IPS-18c (cell line): ENCODE measurements around the gene SPATA13.

Experiments used
- H3K4me3 ChIP-seq: 2 replicates; pipeline ENCODE4 v1.7.0; 2013; ENCODE audit warnings: low read depth, mild to moderate bottlenecking, low read length, moderate library complexity; ENCODE audit not compliant: insufficient read depth
- H3K9me3 ChIP-seq: one replicate; pipeline ENCODE4 v1.6.1; 2013; ENCODE audit warnings: mild to moderate bottlenecking, low read length, moderate library complexity; ENCODE audit not compliant: control insufficient read depth, insufficient read depth

SPATA13 gene

DNA sequence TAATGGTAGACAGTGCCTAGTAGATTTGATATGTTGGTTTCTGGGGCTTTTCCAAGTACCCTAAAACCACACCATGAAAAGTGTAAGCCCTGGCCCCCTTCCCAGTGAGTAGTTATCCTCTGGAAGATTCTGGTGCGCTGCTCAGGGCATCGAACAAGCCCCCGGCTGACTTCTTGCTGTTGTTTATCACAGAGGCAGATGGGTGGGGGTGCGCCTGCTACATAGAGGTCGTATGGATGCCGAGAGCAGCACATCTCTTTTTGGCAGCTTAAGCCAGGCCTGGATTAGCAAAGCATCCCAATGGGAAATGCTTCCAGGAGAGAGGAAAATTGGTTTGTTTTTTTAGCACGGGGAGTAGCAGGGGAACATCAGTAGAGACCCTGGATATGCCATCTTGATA lies 26.3 kb upstream of the SPATA13 start:
- H3K4me3 ChIP-seq, result no peak overlapping the region
- peaks cover 4% of the 10 kb centered on the region for H3K9me3 ChIP-seq

DNA sequence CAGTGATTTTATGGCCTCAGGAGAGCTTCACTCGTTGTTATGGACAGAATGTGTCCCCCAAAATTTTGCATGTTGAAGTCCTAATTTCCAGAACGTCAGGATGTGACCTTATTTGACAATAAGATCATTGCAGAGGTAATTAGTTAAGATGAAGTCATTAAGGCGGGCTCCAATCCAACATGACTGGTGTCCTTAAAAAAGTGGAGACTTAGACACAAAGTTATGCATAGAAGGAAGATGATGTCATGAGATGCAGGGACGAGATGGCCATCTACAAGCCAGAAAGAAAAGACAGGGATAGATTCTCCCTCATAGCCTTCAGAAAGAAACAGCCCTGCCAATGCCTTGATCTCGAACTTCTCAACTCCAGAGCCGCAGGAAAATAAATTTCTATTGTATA lies 25.8 kb upstream of the SPATA13 start:
- Histone ChIP-seq H3K4me3 (no peak overlapping the region), H3K9me3 (peaks cover 4% of the 10 kb centered on the region)

DNA sequence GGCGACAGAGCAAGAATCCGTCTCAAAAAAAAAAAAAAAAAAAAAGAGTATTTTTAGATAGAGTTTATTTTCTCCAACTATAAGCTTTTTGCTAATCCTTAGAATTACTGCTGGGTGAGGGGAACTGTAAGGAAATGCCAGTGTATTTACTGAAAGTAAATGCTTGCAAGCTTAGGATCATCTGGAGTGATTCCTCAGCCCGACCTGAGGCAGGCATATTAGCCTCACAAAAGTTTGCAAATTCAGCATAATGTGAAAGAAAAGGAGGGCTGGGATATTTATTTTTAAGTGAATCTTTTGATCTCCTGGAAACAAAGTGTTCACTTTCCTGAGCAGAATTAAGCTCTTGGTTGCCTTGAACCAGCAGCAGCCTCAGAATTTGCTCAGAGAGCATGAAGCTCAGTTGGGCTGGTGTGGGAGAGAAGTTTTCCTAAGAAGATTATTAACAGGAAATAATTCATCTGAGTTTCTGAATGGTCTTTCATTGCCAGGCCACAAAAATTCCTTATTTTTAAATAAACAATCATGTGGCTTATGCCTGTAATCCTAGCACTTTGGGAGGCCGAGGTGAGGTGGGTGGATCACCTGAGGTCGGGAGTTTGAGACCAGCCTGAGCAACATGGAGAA lies 24.7 kb upstream of the SPATA13 start:
- Histone ChIP-seq H3K9me3 (peaks cover 4% of the 10 kb centered on the region), H3K4me3 (no peak overlapping the region)

DNA sequence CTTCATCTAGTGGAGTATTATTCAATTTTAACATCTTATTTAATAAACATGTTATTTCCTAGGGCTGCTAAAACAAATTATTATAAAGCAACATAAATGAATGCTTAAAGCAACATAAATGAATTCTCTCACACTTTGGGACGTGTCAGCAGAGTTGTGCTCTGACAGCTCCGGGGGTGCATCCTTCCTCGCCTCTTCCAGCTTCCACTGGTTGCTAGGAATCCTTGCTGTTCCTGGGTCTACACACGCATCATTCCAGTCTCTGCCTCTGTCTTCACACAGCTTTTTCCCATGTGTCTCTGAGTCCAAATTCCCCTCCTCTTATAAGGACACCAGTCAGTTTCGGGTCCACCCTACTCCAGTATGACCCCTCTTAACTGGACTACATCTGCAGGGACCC lies 21.6 kb upstream of the SPATA13 start:
- H3K9me3 ChIP-seq, result no peaks in the 10 kb centered on the region

DNA sequence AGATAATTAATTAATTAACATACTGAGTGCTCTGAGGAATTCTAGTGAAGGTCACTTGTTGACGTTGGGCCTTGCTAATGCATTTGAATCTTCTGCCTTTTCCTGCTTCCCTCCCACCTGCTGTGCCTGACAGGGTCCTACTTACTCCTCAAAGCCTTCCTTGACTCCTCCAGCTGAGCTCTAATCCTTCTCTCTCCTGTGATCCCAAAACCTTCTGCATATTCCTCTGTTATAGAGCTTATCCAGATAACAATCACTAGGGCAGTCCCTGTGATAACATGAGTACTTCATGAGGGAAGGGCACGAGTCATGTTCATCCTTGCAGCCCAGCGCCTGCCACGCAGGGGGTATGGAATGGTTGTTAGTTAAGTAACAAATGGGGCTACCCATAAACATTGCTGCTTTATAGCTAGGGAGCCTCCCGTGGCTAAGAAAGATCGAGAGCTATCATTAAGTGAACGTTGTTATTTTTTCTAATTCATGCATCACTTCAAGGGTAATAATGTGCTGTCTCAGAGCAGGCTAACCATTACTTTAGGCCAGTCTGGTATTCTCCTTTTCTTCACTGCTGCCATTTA lies 19.1 kb upstream of the SPATA13 start:
- Histone ChIP-seq H3K4me3 (no peak overlapping the region), H3K9me3 (no peaks in the 10 kb centered on the region)

More for the DNA sequence above, 21.6 kb upstream of the SPATA13 start:
- H3K4me3 ChIP-seq, result no peak overlapping the region

DNA sequence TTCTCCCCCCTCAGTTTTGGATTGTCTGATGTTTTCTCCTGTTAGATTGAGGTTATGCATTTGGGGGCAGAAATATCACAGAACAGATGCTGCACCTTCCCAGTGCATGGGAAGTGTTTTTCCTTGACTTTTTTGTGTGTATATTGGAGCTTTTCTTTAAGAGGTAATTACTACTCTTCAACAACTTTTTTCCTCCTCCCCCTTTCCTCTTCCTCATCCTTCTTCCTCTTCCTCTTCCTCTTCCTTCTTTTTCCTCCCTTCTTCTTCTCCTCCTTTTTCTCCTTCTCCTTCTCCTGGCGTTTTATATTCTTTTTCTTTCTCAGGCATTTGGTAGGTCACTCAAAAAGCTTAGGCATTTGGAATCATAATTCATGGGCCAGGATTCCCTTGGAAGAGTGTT lies 18.1 kb upstream of the SPATA13 start:
- Histone ChIP-seq H3K9me3 (no peaks in the 10 kb centered on the region), H3K4me3 (no peak overlapping the region)

DNA sequence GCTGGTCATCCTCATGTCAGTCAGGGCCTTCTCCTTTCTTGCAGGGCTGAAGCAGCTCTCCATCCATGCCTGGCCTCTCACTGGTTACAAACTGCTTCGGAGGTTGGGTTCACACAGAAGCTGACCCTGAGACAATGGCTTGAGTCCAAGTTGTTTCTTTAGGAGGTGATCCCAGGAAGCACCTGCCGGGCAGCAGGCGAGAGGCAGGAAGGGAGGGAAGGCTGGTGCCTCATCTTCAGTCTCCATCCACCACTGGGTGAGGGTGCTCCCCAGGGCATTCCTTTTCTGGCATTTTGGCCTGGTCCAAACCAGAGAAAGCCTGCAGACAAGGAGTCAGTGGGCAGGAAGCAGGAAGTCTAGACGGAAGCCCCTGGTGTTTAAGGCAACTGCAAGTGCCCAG lies 17.6 kb upstream of the SPATA13 start:
- no peak overlapping the region for H3K4me3 ChIP-seq
- H3K9me3 ChIP-seq, result no peaks in the 10 kb centered on the region

DNA sequence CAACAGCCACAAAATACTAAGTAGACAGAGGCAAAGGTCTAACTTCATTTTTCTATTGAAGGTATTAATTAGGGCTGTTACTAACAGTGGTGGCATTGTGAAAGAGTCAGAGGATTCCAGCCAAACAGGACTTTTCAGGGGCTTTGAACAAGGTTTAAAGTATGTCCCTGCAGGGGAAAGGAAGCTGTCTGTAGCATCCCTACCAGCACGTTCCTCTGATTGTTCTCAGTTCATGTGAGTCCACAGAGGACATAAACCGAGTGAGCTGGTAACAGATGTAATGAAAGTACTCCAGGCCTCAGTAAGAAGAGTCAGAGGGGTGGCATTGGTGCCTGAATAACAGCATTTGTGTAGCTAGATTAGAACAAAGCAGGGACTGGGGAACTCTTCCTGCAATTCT lies 15.3 kb upstream of the SPATA13 start:
- H3K4me3 ChIP-seq, result no peak overlapping the region
- no peaks in the 10 kb centered on the region for H3K9me3 ChIP-seq

DNA sequence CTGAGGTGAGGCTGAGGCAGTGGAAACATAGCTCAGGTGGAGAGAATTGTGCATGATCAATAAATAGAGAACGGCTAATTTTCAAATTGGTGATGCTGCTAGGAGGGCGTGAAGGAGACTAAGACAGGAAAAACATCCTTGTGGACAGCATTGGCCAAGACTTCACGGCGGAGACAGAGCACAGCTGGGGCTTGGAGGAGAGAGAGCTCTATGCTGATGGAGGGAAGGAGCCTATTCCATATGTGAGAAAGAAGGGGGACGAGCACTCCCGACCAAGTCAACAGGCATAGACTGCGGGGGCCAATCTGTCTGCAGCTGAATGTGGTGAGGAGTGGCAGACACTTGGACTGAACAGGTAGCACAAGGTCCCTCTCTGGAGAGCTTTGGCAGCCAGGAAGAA lies 14.8 kb upstream of the SPATA13 start:
- H3K9me3 ChIP-seq, result no peaks in the 10 kb centered on the region
- H3K4me3 ChIP-seq, result no peak overlapping the region

DNA sequence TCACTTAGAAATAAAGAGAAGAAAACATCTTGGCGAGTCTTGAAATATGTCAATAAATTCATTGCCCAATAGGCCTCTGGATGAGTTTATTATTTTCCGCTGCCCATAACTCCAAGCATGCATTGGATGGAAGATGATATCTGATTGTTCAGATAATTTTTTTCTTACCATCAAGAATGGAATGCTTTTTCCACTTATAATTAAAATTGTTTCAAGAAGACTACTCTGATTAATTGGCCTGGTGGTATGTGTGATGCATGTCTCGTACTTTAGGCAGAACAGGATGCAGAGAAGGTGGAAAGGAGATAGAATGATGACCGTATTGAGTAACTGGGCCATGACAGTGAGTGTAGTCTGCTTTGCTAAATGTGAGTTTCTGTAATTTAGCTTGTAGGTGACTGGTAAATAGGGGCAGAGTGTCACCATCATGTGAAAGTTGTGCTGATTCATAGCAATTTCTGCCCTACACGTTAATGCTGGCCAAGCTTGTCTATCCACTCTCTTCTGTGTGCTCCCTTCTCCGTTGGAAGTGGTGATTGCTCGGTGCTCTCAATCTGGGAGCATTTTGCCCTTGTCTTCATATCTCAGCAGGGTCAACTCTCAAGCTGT lies 13.5 kb upstream of the SPATA13 start:
- no peaks in the 10 kb centered on the region for H3K9me3 ChIP-seq
- H3K4me3 ChIP-seq, result no peak overlapping the region

DNA sequence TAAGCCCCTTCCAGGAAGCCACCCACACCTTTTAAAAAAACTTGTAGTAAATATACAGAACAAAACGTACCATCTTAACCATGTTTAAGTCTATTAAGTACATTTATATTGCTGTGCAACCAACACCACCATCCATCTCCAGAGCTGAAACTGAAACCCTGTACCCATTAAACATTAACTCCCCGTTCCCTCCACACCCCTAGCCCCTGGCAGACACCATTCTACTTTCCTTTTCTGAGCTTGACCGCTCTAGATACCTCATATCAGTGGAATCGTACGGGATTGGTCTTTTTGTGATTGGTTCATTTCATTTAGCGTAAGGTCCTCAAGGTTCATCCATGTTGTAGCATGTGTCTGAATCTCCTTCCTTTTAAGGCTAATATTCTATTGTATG lies 13.0 kb upstream of the SPATA13 start:
- no peak overlapping the region for H3K4me3 ChIP-seq

DNA sequence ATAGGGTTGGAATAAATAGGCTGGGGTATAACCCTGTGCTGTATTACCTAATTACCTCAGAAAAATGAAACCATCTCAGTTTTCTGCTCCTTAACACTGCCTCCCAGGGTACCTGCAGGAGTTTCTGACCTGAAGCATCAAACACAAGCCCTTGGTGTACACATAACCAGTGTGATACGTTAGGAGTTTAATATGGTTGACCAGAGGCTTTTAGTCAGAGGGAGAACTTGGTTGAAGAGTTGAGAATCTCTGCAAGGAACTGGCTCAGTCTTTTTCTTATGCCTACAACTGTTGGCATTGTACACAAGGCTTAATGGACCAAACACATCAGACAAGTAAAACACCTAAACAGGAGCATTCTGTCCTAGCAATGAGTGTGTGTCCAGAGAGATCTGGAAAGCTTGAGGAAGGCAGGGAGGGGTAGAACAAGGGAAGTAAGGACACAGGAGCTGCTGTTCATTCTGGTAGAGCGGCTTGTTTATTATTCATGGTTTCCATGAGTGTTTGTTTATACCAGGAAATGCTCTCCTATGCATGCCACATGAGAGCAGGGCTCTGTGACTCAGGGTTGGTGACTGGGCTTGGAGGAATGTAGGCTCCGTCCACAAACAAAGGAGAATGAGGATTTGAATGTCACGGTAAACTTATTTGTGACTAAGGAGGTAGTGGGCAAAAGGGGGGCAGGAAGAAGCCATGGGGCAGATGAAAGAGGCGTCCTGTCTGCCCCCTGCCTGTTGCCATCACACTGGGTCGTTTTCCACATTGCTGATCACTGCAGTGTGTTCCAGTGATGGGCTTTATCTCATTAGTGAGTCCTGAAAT lies 11.9 kb upstream of the SPATA13 start:
- H3K9me3 ChIP-seq, result no peaks in the 10 kb centered on the region
- no peak overlapping the region for H3K4me3 ChIP-seq

More for the DNA sequence above, 13.0 kb upstream of the SPATA13 start:
- no peaks in the 10 kb centered on the region for H3K9me3 ChIP-seq

DNA sequence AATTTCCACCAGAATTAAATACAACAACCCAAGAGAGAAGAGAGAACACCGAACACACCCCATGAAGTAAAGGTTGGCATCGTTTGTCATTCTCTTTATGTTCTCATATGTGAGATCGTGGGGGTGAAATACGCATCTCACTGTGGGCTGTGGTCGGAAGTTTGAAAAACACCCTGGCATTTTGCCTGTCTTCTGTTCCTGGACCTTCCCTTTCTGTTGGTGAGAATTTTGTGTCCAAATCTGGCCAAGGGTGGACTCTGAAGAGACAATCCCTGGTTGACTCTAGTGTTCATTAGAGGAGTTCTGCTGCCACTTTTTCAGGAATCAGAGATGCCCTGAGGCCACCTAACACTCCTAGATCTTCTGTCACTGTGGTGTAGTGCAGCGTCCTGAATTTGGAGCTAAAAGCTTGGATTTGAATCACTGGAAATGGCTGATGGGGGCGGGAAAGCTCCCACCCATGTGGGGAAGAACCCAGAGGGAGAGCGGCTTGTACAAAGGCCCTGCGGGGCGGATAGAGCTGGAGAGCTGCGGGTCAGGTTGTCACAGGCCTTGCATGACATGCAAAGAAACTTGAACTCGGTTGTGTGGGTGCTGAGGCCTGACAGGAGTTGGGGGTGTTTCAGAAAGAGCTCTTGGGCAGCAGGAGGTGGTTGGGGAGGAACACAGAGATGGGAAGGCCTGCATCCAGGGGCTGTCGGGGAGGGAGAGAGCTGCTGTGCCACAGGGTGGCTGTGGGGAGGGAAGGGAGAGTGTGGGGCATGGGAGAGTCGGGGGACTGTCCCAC lies 11.1 kb upstream of the SPATA13 start:
- Histone ChIP-seq H3K4me3 (no peak overlapping the region), H3K9me3 (no peaks in the 10 kb centered on the region)

DNA sequence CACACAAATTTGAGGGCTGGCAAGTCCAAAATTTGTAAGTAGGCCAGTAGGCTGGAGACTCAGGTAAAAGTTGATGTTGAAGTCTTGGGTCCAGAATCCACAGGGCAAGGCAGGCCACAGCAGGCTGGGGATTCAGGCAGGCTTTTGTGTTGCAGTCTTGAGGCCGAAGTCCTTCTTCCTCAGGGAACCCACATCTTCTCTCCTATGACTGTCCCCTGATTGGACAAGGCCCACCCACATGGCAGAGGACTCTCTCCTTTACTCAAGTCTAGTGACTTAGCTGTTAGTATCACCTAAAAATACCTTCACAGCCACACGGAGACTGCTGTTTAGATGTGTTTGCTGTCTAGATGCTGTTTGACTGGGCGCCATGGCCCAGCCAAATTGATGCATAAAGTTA lies 9.9 kb upstream of the SPATA13 start:
- Histone ChIP-seq H3K4me3 (no peak overlapping the region), H3K9me3 (no peaks in the 10 kb centered on the region)

DNA sequence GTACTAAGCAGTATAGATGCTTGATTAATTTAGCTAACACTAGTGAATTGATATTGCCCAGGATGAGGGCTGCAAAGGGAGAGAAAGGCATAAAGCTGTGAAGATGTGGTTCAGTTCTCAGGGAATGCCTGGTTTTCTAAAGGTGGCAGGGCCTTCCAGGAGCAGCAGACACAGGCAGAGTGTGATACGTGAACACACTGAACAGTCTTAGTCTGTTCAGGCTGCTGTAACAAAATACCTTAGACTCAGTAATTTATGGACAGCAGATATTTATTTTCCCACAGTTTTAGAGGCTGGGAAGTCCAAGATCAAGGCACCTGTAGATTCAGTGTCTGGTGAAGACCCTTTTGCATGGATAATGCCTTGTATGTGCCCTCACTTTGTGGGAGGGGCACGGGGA lies 8.7 kb upstream of the SPATA13 start:
- no peaks in the 10 kb centered on the region for H3K9me3 ChIP-seq
- H3K4me3 ChIP-seq, result no peak overlapping the region

DNA sequence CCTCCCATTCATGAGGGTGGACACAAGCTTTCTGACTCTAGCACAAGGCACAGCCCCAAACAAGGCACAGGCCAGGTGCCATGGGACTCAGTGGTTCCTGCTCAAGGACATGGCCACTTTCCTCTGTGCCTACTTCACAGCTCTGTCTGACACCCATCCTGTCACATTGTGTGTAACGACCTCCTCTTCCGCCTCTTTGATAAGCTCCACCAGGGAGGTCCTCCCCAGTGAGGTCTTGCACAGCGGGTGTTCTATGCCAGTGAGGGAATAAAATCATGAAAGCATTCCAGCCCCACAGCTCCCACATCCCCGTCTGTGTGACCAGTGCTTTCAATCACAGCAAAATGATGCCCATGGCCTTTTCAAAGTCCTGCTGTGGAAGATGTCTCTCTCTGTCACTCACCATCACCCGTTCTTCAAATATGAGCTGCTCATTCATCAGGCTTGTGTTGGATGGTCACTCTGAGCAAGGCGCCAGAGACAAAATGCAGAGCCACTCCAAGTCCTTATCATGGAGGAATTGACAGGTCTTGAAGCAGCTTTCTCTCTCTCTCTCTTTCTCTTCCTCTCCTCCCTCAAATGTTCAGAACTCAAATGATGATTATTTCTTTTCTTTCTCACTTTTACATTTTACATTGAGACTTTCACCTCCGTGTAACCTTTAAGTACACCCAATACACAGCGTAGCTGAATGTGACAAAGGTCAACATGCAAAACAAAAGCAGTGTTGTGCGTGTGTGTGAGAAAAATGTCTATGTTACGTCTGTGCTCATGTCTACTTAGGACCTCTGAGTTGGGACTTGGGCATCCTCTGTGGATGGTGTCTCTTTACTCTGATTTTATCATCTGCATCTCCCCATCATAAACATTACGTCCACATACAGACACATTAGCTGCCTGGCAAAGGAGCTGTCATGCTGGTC lies 8.0 kb upstream of the SPATA13 start:
- H3K4me3 ChIP-seq, result no peak overlapping the region
- H3K9me3 ChIP-seq, result no peaks in the 10 kb centered on the region
